GM20000 (cell line): ENCODE data around the gene LDB1.

Source experiments
- DNase-seq: peaks from one replicate; pipeline ENCODE4 v3.0.0; 2012; ENCODE audit warnings: low spot score
- CTCF ChIP-seq: IDR thresholded peaks from 2 replicates; pipeline ENCODE4 v1.5.1; 2012; ENCODE audit warnings: mild to moderate bottlenecking, control low read depth; ENCODE audit errors: extremely low read depth, missing control alignments

The LDB1 gene

GRCh38 chr10:102083541-102083940 lies 36.6 kb downstream of the LDB1 start:
- DNase-seq = no peak
- no peak for TF ChIP-seq CTCF

GRCh38 chr10:102072673-102073527 lies 47.3 kb downstream of the LDB1 start:
- peak; percentile 85 for TF ChIP-seq CTCF

GRCh38 chr10:102069071-102069470 lies 51.1 kb downstream of the LDB1 start:
- DNase-seq = no peak
- TF ChIP-seq CTCF = no peak

More at GRCh38 chr10:102072673-102073527, 47.3 kb downstream of the LDB1 start:
- peak; percentile 85 for DNase-seq

- no peak for TF ChIP-seq CTCF
- no peak for DNase-seq
Observed at GRCh38 chr10:102068216-102068615, 52.0 kb downstream of the LDB1 start.

GRCh38 chr10:102067091-102067916 lies 52.9 kb downstream of the LDB1 start:
- TF ChIP-seq CTCF = no peak
- no peak for DNase-seq

- DNase-seq = no peak
Observed at GRCh38 chr10:102066399-102067088, 53.6 kb downstream of the LDB1 start.

More at GRCh38 chr10:102066399-102067088, 53.6 kb downstream of the LDB1 start:
- no peak for TF ChIP-seq CTCF
